HG03025 (cell line): ENCODE results near the gene MAN1C1.

Experiments
- ATAC-seq: cut with Tn5 transposase; IDR thresholded peaks from one replicate; pipeline ENCODE4 v1.9.1; 2021; ENCODE audit warnings: mild to moderate bottlenecking, moderate library complexity; ENCODE audit not compliant: unreplicated experiment, low FRiP score

Gene MAN1C1

DNA sequence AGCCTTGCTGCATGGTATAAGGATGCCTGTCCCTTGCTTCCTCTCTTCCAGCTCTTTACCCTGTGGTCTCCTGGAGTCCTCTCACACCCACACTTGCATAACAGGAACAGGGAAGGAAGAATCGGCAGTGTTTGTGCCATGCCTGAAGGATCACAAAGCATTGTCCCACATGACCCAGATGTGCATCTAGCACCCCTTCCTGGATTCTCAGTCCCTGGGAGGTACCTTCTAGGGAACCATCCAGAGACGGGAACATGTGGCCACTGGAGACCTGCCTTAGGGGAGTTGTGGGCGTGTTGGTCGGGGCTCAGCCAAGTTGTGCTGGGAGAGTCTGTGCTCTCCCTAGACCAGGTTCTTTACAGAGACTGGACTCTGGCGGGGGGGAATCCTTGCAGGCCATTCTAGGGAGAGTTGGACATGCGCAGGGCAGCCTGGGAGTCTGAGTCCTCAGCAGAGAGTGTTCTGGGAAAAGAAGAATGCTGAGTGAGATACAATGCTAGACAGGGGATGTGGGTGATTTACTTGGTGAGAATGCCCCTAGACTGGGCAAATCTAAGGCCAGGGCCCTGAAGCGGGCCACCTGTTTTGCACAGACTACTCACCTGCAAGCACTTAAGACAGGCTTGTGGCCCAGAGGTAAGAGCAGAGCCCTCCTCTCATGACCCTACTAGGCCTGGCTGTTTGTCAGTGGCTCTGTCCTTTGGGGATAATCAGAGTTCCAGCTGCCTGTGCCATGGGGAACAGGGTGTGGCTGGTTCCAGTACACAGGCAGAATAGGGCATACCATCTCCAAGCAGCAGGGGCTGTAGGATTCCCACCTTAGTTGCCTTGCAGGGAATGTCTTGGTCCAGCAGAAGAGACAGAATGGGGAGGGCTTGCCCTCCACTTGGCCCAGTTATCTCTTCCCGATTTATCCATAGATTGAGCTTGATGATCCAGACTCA lies 89.8 kb downstream of the MAN1C1 start:
- ATAC-seq, result no peak

GRCh38 chr1:25707280-25708016 lies 90.9 kb downstream of the MAN1C1 start:
- no peak for ATAC-seq

- no peak for ATAC-seq
These were observed 94.2 kb downstream of the MAN1C1 start for GRCh38 chr1:25710583-25711347.

- ATAC-seq, result no peak
These were observed 95.1 kb downstream of the MAN1C1 start for GRCh38 chr1:25711555-25712298.

DNA sequence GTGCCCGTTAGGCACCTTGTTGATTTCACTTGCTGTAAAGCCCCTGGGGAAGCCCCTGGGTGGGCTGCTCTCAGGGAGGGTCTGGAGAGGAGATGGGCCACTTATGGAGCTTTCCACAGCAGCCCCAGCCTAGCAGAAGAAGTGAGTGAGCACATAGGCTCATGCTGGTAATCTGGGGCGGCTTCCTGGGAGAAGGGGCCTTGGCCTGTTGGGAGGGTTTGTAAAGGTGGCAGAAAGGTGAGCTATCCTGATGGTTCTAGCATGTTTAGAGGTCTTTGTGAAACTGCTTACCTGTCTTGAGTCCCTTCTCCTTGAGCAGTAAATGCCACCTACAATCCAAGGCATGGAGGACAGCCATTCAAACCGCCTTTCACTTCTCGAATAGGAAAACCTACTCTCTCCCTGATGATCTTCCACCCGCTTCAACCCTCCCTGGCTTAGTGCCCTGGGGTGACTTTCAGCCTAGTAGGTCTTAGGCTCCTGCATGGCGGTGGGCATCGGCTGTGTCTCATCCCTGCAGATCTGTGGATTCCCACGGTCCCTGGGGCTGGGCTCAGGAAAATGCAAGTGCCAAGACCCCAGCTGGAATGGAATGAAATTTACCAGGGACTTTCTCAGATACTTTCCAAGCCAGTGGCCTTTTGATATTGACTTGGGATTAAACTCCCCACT lies 95.8 kb downstream of the MAN1C1 start:
- ATAC-seq, result no peak

GRCh38 chr1:25713961-25714360 lies 97.4 kb downstream of the MAN1C1 start:
- ATAC-seq, result no peak

DNA sequence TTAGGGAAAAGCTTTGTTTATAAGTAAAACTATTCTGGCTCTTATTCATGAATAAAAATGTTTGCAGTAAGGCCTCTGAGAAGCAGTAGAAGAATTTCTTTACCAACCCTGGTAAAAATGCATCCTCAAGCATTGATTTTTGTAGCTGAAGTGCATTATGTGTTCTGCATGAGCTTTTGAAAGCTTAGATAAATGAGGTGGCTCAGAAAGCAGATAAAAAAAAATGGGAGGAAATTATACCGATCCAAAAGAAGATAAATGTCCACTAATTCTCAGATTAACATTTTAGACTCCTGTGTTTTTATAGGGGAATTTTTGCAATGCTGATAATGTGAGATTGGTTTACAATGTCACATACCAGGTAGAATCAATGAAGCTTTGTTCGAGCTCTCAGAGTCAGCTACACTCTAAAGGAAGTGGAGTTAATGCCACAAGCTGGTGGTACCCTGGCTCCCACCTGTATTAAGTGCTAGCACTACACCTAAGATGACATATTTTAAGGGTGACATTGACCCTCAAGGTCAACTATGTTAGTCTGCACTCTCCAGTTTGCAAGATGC lies 97.9 kb downstream of the MAN1C1 start:
- ATAC-seq, result no peak

DNA sequence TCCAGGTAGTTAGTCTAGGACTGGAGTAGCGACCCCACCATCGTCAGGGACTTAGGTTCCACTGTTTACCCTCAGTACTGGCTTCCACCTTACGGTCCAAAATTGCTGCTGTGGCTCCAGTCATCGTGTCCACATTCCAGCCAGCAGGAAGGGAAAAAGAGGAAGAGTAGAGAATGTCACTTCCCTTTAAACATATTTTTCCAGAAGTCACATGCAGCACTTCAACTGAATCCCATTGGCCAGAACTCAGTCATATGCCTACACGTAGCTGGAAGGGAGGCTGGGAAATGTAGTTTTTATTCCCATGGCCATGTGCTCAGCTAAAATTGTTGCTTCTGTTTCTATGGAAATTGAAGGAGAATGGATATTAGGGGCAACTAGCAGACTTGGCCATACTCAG lies 99.3 kb downstream of the MAN1C1 start:
- ATAC-seq, result no peak

GRCh38 chr1:25716320-25716719 lies 99.7 kb downstream of the MAN1C1 start:
- no peak for ATAC-seq

DNA sequence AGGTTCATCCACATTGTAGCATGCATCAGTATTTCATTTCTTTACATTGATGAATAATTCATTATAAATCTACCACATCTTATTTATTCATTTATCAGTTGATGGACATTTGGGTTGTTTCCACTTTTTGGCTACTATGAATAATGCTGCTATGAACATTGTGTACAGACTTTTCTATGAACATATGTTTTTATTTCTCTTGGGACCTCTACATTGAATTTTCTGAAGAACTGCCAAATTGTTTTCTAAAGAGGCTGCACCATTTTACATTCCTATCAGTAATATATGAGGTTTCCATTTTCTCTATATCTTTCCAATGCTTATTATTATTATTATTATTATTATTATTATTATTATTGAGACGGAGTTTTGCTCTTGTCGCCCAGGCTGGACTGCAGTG lies 102.1 kb downstream of the MAN1C1 start:
- no peak for ATAC-seq

DNA sequence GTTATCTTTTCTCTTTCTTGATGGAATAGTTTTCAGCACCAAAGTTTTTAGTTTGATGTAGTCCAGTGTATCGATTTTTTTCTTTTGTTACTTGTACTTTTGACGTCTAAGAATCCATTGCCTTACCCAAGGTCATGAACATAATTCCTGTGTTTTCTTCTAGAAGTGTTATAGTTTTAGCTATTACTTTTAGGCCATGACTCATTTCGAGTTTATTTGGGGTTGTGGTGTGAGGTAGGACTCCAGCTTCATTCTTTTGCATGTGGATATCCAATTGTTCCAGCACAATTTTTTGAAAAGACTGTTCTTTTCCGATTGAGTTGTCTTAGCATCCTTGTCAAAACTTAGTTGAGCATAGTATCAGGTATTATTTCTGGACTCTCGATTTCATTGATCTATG lies 104.0 kb downstream of the MAN1C1 start:
- ATAC-seq, result no peak

DNA sequence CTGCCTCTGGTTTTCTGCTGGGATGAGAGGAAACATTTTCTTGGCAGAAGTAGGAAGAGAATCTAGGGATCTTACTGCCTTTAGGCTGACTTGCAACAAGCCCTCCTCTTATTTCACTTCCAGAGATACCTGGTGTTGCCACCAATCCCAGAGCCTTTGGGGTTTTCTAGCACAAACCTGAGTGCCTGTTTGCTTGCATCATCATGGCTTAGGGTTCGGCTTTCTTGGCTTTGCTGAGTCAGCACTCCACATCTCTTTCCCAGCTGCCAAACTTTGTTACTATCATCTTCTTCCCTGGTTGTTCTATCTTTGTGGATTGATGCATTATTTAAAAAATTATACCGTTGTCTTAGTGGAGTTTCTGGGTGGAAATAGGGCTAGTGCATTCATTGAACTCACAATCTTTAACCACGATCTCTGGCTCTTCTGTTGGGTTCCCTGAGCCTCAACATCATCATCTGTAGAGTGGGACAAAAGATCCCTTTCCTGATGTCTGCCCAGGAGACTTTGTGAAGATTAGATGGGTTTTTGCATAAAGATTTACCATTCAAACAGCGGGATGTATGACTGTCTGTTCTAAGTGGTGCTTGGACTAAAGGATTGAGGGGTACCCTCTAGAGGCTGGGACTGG lies 106.8 kb downstream of the MAN1C1 start:
- ATAC-seq, result no peak

DNA sequence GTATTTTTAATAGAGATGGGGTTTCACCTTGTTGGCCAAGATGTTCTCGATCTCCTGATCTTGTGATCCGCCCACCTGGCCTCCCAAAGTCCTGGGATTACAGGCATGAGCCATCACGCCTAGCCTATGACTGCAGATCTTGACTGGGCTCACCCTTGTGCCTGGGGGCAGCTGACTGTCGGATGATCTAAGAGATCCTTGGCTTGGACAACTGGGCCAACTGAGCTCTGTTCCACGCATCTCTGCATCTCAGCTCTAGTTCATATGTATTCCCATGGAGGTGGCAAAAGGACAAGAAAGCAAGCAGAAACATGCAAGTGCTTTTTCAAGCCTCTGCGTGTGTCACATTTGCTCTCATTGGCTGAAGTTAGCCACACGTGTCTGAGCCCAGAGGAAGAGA lies 107.6 kb downstream of the MAN1C1 start:
- ATAC-seq, result no peak

GRCh38 chr1:25724966-25725365 lies 108.4 kb downstream of the MAN1C1 start:
- no peak for ATAC-seq

DNA sequence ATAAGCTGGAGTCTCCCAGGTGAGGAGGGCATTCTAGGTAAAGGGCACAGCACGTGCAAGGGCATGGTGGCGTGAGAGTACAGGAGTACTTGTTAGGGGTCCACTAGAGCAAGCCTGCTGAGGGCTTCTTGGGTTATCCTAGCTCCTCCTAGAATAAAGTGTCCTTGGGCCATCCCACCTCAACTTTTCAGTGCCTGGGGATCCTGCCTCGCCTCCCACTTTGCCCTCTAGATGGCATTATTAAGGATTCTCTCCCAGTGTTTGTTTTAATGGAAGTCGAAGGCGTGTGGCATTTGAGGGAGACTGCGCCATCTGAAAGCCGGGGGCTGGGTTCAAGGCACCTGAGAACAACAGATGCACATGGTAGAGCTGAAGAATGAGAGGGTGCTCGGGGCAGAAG lies 108.9 kb downstream of the MAN1C1 start:
- ATAC-seq, result no peak

- ATAC-seq, result no peak
These were observed 110.5 kb downstream of the MAN1C1 start for GRCh38 chr1:25727088-25727487.

DNA sequence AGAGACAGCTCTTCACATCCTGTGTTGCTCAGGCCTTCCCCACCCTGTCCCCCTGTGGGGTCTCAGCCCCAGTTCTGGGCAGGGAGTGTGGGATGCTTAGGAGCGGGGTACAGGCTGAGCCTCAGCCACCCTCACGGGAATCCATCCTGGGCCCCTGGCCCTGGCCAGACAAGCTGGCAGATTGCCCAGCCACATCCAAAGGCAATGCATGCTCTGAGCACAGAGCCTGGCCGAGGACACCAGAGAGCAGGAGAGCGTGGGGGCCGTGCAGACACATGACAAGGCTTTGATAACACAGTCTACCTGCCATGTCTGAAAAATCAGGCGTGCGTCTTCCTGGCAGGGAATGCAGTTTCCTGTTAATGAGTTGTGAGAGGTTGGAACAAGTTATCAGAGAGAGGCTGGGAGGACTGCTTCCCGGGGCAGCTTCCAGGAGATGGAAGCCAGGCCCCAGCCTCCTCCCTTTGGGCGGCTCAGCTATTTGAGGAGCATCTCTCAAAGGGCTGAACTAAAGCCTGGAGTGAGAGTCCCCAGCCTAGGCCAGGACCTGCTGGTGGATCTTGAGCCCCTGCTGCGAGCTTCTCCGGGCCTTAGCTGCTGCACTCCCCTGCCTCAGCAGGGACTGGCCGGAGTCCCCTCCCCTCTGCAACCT lies 111.2 kb downstream of the MAN1C1 start:
- ATAC-seq, result no peak

- no peak for ATAC-seq
These were observed 111.8 kb downstream of the MAN1C1 start for GRCh38 chr1:25728301-25728935.
